GM19193 (cell line): ENCODE data around the gene SEMA4B.
A peak's percentile ranks its signal among the peaks of the same experiment; 100 is the strongest.

ENCODE experiments used
- POLR2A ChIP-seq: IDR thresholded peaks from 4 replicates; pipeline ENCODE4 v1.6.1; 2011; ENCODE audit not compliant: insufficient read depth, insufficient read length; ENCODE audit errors: extremely low read depth

The SEMA4B gene

GRCh38 chr15:90201130-90201943, at the start of gene SEMA4B:
SEMA4B (plus strand) TSS chr15:90201330; CDS start chr15:90201579, 249 bp downstream.
- TF ChIP-seq POLR2A: peak; percentile 70

GRCh38 chr15:90151989-90152645, 49.0 kb upstream of the SEMA4B start:
- no peak for TF ChIP-seq POLR2A

- TF ChIP-seq POLR2A: no peak
Observed at GRCh38 chr15:90153658-90154057, 47.5 kb upstream of the SEMA4B start.

- no peak for TF ChIP-seq POLR2A
Observed at GRCh38 chr15:90154246-90154645, 46.9 kb upstream of the SEMA4B start.

- TF ChIP-seq POLR2A: no peak
Observed at GRCh38 chr15:90154861-90155626, 46.1 kb upstream of the SEMA4B start.

- no peak for TF ChIP-seq POLR2A
Observed at GRCh38 chr15:90159213-90159612, 41.9 kb upstream of the SEMA4B start.

GRCh38 chr15:90160781-90161727, 40.1 kb upstream of the SEMA4B start:
- no peak for TF ChIP-seq POLR2A

GRCh38 chr15:90161950-90162361, 39.2 kb upstream of the SEMA4B start:
- TF ChIP-seq POLR2A: no peak

GRCh38 chr15:90162956-90163355, 38.2 kb upstream of the SEMA4B start:
- no peak for TF ChIP-seq POLR2A

GRCh38 chr15:90165157-90165556, 36.0 kb upstream of the SEMA4B start:
- TF ChIP-seq POLR2A: no peak

- no peak for TF ChIP-seq POLR2A
Observed at GRCh38 chr15:90165659-90166489, 35.3 kb upstream of the SEMA4B start.

- no peak for TF ChIP-seq POLR2A
Observed at GRCh38 chr15:90167121-90167520, 34.0 kb upstream of the SEMA4B start.

- no peak for TF ChIP-seq POLR2A
Observed at GRCh38 chr15:90171623-90172022, 29.5 kb upstream of the SEMA4B start.
